Ishikawa (cell line): ENCODE data around the gene PLCB4.

ENCODE experiments used
- CEBPB ChIP-seq: IDR thresholded peaks from 2 replicates; pipeline ENCODE4 v1.6.1; 2012
- CREB1 ChIP-seq: IDR thresholded peaks from 2 replicates; pipeline ENCODE4 v1.6.1; 2012; ENCODE audit warnings: low read depth
- EGR1 ChIP-seq: IDR thresholded peaks from 2 replicates; pipeline ENCODE4 v1.6.1; 2012
- EP300 ChIP-seq: IDR thresholded peaks from 2 replicates; pipeline ENCODE4 v1.6.1; 2012; ENCODE audit warnings: borderline replicate concordance
- FOXM1 ChIP-seq: IDR thresholded peaks from 2 replicates; pipeline ENCODE4 v1.6.1; 2012; ENCODE audit warnings: low read depth, borderline replicate concordance
- NFIC ChIP-seq: IDR thresholded peaks from 2 replicates; pipeline ENCODE4 v1.6.1; 2012
- RAD21 ChIP-seq: IDR thresholded peaks from 2 replicates; pipeline ENCODE4 v1.6.1; 2012; ENCODE audit warnings: low read depth
- TAF1 ChIP-seq: IDR thresholded peaks from 2 replicates; pipeline ENCODE4 v1.6.1; 2012; ENCODE audit warnings: low read depth, mild to moderate bottlenecking
- TCF12 ChIP-seq: IDR thresholded peaks from 2 replicates; pipeline ENCODE4 v1.6.1; 2012; ENCODE audit warnings: low read depth
- TEAD4 ChIP-seq: IDR thresholded peaks from 2 replicates; pipeline ENCODE4 v1.6.1; 2012
- YY1 ChIP-seq: IDR thresholded peaks from 2 replicates; pipeline ENCODE4 v1.6.1; 2012; ENCODE audit warnings: low read depth
- TF ChIP-seq, protein P1 (sequence below): IDR thresholded peaks from 2 replicates; pipeline ENCODE4 v1.6.1; 2012; ENCODE audit warnings: low read depth, mild to moderate bottlenecking
- TF ChIP-seq, protein P2 (sequence below): IDR thresholded peaks from 2 replicates; pipeline ENCODE4 v1.6.1; 2012
- TF ChIP-seq, protein P3 (sequence below): IDR thresholded peaks from 2 replicates; pipeline ENCODE4 v1.6.1; 2012

GRCh38 chr20:9407805-9408421 is 339.0 kb downstream of the PLCB4 start:
- TF ChIP-seq EP300 (no peak), YY1 (no peak), FOXM1 (no peak), RAD21 (peak; percentile 82), TCF12 (no peak), CREB1 (no peak), TAF1 (no peak), CEBPB (no peak), EGR1 (no peak), NFIC (no peak), TEAD4 (0 out of 2 replicates have a peak, but pooled peaks have one; percentile 31)
- TF ChIP-seq, protein P1, sequence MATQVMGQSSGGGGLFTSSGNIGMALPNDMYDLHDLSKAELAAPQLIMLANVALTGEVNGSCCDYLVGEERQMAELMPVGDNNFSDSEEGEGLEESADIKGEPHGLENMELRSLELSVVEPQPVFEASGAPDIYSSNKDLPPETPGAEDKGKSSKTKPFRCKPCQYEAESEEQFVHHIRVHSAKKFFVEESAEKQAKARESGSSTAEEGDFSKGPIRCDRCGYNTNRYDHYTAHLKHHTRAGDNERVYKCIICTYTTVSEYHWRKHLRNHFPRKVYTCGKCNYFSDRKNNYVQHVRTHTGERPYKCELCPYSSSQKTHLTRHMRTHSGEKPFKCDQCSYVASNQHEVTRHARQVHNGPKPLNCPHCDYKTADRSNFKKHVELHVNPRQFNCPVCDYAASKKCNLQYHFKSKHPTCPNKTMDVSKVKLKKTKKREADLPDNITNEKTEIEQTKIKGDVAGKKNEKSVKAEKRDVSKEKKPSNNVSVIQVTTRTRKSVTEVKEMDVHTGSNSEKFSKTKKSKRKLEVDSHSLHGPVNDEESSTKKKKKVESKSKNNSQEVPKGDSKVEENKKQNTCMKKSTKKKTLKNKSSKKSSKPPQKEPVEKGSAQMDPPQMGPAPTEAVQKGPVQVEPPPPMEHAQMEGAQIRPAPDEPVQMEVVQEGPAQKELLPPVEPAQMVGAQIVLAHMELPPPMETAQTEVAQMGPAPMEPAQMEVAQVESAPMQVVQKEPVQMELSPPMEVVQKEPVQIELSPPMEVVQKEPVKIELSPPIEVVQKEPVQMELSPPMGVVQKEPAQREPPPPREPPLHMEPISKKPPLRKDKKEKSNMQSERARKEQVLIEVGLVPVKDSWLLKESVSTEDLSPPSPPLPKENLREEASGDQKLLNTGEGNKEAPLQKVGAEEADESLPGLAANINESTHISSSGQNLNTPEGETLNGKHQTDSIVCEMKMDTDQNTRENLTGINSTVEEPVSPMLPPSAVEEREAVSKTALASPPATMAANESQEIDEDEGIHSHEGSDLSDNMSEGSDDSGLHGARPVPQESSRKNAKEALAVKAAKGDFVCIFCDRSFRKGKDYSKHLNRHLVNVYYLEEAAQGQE: no peak
- TF ChIP-seq, protein P2, sequence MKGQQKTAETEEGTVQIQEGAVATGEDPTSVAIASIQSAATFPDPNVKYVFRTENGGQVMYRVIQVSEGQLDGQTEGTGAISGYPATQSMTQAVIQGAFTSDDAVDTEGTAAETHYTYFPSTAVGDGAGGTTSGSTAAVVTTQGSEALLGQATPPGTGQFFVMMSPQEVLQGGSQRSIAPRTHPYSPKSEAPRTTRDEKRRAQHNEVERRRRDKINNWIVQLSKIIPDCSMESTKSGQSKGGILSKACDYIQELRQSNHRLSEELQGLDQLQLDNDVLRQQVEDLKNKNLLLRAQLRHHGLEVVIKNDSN: no peak
- TF ChIP-seq, protein P3, sequence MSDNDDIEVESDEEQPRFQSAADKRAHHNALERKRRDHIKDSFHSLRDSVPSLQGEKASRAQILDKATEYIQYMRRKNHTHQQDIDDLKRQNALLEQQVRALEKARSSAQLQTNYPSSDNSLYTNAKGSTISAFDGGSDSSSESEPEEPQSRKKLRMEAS: no peak
